Muscle of leg (tissue), 16 donors: ENCODE results near the gene STEAP4. TPM values are rescaled to one million over a fixed set of nuclear protein-coding genes. Genes with fewer than 3 reads are reported as not detected.
A peak's percentile ranks its signal among the peaks of the same experiment; 100 is the strongest.

Source experiments
- DNase-seq: peaks from one replicate; pipeline ENCODE4 v3.0.0; 2013
- H3K27ac ChIP-seq: one replicate; pipeline ENCODE4 v1.5.1; 2013; ENCODE audit warnings: mild to moderate bottlenecking, low read length, control low read depth
- H3K27me3 ChIP-seq: one replicate; pipeline ENCODE4 v1.6.1; 2013; ENCODE audit warnings: low read length; ENCODE audit not compliant: control insufficient read depth, insufficient read depth
- H3K36me3 ChIP-seq: one replicate; pipeline ENCODE4 v1.6.1; 2013; ENCODE audit warnings: low read length; ENCODE audit not compliant: control insufficient read depth, insufficient read depth
- H3K4me1 ChIP-seq: one replicate; pipeline ENCODE4 v1.6.1; 2013; ENCODE audit warnings: low read length; ENCODE audit not compliant: control insufficient read depth, insufficient read depth
- H3K4me3 ChIP-seq: one replicate; pipeline ENCODE4 v1.5.1; 2013; ENCODE audit warnings: low read length, control low read depth
- H3K9me3 ChIP-seq: replicated peaks from 2 replicates; pipeline ENCODE4 v1.6.1; 2013; ENCODE audit warnings: low read depth, low read length; ENCODE audit not compliant: control insufficient read depth
- WGBS: methylation state at CpG from one replicate; pipeline ENCODE4 v1.1.5; 2013; ENCODE audit warnings: missing lambda C conversion rate; ENCODE audit not compliant: insufficient coverage; 5-methylcytosine and 5-hydroxymethylcytosine counted together
- long read RNA-seq, 11 donors: transcript quantifications; one replicate each; lab custom pipeline, GENCODE V29; 2026
- polyA plus RNA-seq, 8 donors: library from polyadenylated mRNA; unstranded; fragments of 120-200 nt; gene quantifications; one replicate each; pipeline versions ENCODE4 v1.2.1 to v1.2.3, GENCODE V29; 2013; ENCODE audit warnings: inconsistent platforms in 1 of 8, low replicate concordance in 1 of 8; ENCODE audit not compliant: insufficient read length in 8 of 8, insufficient read depth in 1 of 8
- total RNA-seq: library from RNA; stranded (reverse); fragments of 120-200 nt; gene quantifications from one replicate; pipeline ENCODE4 v1.2.4, GENCODE V29; 2013

The STEAP4 gene
- total RNA-seq (4.8 TPM), polyA plus RNA-seq (1 to 10 TPM; 3.2 to 4.8 (median 4.3) TPM)
- long read RNA-seq, donor 1, result 0 reads
- long read RNA-seq, donor 2, result 0 reads
- long read RNA-seq, donor 3, full-length matches to known transcripts, result 1 of 1 reads
- long read RNA-seq, donor 3, partial matches to known transcripts, result 0 of 1 reads
- long read RNA-seq, donor 3, other reads (novel, unspliced or antisense), result 0 of 1 reads
- long read RNA-seq, donor 4, partial matches to known transcripts, result 0 of 1 reads
- long read RNA-seq, donor 4, other reads (novel, unspliced or antisense), result 0 of 1 reads
- long read RNA-seq, donor 5, full-length matches to known transcripts, result 1 of 1 reads
- long read RNA-seq, donor 5, partial matches to known transcripts, result 0 of 1 reads
- long read RNA-seq, donor 5, other reads (novel, unspliced or antisense), result 0 of 1 reads
- long read RNA-seq, donor 6, result 0 reads
- long read RNA-seq, donor 7, result 0 reads
- long read RNA-seq, donor 8, full-length matches to known transcripts, result 2 of 2 reads
- long read RNA-seq, donor 8, partial matches to known transcripts, result 0 of 2 reads
- long read RNA-seq, donor 8, other reads (novel, unspliced or antisense), result 0 of 2 reads
- long read RNA-seq, donor 9, full-length matches to known transcripts, result 1 of 1 reads
- long read RNA-seq, donor 9, partial matches to known transcripts, result 0 of 1 reads
- long read RNA-seq, donor 9, other reads (novel, unspliced or antisense), result 0 of 1 reads
- long read RNA-seq, donor 10, full-length matches to known transcripts, result 1 of 1 reads
- long read RNA-seq, donor 10, partial matches to known transcripts, result 0 of 1 reads
- long read RNA-seq, donor 10, other reads (novel, unspliced or antisense), result 0 of 1 reads
- long read RNA-seq, donor 11, result 0 reads

DNA sequence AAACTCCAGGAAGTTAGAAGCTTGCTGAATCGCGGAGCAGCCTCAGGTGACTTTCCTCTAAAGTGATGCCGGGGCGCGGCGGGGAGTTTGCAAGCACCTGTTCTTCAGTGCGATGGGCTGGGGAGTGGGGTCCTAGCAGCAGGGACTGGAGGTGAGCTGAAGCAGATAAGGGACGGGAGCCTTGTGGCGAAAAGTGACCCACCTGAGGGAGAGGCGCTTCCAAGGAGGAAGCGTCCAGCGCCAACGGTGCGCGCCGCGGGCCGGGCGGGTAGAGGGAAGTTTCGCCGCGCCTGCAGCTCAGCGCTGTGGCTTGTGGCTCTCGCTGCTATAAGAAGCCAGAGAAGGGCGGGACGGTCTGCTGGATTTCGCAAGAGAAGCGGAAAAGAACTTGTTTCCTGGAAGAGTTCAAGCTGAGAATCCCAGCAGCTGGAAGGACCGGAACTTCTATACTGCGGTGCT lies at the start of gene STEAP4:
TSS of gene STEAP4 (minus strand) at position 305 of the 459 bp plus-strand sequence. CDS start 22,625 bp downstream, outside the sequence.
- 2% methylated on average over 29 of the region's 30 CpGs for WGBS
- Histone ChIP-seq H3K27ac (peak within 1 kb of the TSS; percentile 74), H3K4me1 (peaks cover 9% of the 10 kb centered on the region)

DNA sequence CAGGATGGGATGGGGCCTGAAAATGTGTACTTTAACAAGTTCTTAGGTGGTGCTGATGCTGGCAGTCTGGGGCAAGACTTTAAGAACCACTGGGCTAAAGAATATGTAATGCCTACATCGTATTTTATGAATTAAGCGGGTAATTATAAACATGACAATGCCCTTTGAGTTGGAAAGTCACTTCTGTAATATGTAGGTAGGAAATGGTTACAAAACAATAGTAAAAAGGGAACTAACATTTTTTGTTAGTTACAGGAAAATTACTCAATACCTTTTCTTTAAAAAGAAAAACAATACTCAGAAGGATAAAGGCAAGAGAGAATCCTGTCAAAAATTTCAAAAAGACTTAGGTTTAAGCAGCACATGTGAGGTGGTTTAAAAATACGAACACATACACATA lies 48.3 kb upstream of the STEAP4 start:
- H3K36me3 ChIP-seq, result no peaks in the 10 kb centered on the region
- DNase-seq, result no peak
- no peak overlapping the region for H3K27ac ChIP-seq
- no peaks in the 10 kb centered on the region for H3K9me3 ChIP-seq
- H3K4me3 ChIP-seq, result no peak overlapping the region
- WGBS, result 83% methylated on average over 1 of the region's 3 CpGs
- H3K4me1 ChIP-seq, result no peaks in the 10 kb centered on the region
- H3K27me3 ChIP-seq, result no peaks in the 10 kb centered on the region

More for the DNA sequence above, at the start of gene STEAP4:
- H3K36me3 ChIP-seq, result no peaks in the 10 kb centered on the region
- DNase-seq, result peak; percentile 95
- peaks cover 10% of the 10 kb centered on the region for H3K27me3 ChIP-seq
- H3K9me3 ChIP-seq, result no peaks in the 10 kb centered on the region
- H3K4me3 ChIP-seq, result peak within 1 kb of the TSS; percentile 35

DNA sequence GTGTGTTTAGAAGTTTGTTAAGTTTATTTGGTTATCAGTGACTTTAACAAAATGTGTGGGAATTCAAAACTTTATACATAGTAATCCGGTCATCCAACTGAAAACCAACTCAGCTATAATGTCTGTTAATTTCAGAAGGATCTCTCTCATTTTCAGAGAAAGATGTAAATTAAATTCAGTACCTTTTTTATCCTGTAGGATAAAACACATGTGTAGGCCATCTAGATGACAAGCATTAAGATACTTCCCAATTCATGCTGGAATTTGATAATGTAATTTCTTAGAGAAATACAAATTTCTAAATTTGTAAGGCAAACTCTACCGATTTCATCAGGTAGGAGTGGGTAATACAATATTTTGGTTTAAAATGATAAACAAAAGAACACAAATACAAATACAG lies 43.4 kb upstream of the STEAP4 start:
- Histone ChIP-seq H3K4me1 (no peaks in the 10 kb centered on the region), H3K27me3 (peaks cover 2% of the 10 kb centered on the region), H3K4me3 (no peak overlapping the region), H3K9me3 (no peaks in the 10 kb centered on the region), H3K27ac (no peak overlapping the region), H3K36me3 (no peaks in the 10 kb centered on the region)
- WGBS, result no CpG with 5 or more reads among the region's 2 CpGs
- no peak for DNase-seq

DNA sequence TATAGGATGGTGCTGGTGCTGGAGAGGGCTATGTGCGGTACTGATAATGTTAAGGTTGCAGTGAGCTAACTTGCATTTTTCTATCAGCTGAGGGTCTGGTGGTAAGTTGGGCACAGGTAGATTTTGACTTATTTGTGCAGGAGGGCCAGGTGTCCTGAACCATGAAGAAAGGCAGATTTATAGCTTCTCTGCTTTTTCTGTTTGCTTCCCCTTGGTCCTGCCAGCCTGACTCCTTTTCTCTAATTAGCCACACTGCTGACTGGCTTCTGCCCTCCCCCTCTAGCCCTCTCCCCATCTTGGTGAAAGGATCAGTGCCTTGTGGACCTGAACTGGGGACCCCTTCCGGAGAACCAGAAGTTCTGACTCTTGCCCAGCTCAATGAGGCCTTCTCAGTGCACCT lies 40.8 kb upstream of the STEAP4 start:
- Histone ChIP-seq H3K36me3 (no peaks in the 10 kb centered on the region), H3K4me1 (no peaks in the 10 kb centered on the region), H3K27ac (no peak overlapping the region), H3K4me3 (no peak overlapping the region), H3K27me3 (peaks cover 2% of the 10 kb centered on the region), H3K9me3 (no peaks in the 10 kb centered on the region)
- WGBS, result 100% methylated on average over 1 of the region's 2 CpGs
- no peak for DNase-seq

DNA sequence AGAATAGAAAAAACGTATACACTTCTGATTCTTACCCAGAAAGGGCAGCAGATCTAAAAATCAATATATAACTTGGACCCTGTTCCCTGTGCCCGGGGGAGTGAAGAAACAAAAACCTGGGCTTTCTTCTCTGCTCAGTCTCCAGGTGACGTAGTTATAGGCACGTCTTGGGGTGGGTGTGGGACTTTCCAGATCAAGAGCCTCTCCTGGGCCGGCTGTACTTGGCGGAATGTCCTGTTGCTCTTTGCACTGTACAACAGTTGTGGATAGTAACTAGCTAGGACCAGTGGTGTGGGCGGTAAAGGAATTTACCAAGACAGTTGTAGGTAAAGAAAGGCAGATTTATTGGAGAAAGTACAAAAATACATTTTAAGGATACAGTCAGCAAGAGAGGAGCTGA lies 40.4 kb upstream of the STEAP4 start:
- no peaks in the 10 kb centered on the region for H3K4me1 ChIP-seq
- no peaks in the 10 kb centered on the region for H3K9me3 ChIP-seq
- peaks cover 2% of the 10 kb centered on the region for H3K27me3 ChIP-seq
- 46% methylated on average over 6 of the region's 7 CpGs for WGBS
- H3K4me3 ChIP-seq, result no peak overlapping the region
- DNase-seq, result no peak
- no peaks in the 10 kb centered on the region for H3K36me3 ChIP-seq
- H3K27ac ChIP-seq, result no peak overlapping the region

DNA sequence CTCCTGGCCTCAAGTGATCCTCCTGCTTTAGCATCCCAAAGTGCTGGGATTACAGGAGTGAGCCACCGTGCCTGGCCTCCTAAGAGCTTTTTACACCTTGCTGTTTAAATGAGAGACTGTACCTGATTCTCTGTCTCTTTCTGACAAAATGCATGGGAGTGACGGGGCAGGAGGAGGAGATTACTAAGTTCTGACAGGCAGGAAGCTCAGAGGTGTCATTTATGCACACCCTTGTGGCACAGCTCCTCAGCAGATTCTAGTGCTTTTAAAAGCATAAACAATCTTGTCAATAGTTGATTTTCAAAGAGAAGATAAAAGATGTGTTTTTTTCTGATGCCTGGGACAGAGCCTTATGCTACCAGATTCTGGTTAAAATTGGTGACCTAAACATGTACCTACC lies 39.7 kb upstream of the STEAP4 start:
- Histone ChIP-seq H3K27me3 (peaks cover 2% of the 10 kb centered on the region), H3K27ac (no peak overlapping the region), H3K4me1 (no peaks in the 10 kb centered on the region), H3K9me3 (no peaks in the 10 kb centered on the region), H3K36me3 (no peaks in the 10 kb centered on the region), H3K4me3 (no peak overlapping the region)
- DNase-seq, result no peak
- WGBS, result 60% methylated on average over 1 of the region's 2 CpGs

DNA sequence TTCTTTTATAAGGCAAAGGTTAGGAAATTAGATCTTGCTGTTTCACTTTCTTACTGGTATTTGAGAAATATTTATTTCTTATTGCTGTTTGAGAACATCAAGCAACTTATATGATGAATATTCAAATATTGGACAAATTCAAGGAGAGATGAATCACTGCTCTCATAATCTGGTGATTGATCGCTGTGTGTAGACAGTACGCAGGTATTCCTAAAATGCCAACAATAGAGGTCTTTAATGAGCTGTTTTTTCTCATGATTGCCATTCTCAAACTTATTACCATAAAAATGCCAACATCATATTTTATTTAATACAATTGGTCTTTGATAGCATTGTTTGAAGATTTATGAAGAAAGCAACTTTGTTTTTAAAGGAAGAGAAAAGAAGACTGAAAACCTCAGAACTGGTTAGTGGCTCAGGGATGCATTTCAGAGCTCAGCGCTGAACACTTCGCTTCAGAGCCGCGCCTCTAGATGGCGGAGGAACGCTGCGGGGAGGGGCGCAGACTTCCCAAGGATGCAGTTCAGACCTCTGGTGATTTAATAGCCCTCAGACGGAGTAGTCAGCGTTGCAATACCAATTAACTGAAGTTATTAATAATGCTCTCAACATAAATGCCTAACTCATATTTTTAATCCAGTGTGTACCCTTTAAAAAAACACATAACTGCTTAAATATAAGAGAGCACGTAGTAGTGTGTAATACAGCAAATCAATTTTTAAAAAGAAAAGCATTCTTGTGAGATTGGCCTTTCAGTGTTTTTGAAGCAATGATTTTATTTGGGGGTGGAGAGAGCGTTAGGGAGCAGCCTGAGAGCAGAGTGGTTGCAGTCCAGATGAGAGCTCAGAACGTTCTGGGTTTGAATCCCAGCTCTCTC lies 38.5 kb upstream of the STEAP4 start:
- Histone ChIP-seq H3K9me3 (no peaks in the 10 kb centered on the region), H3K27ac (no peak overlapping the region), H3K27me3 (peaks cover 2% of the 10 kb centered on the region), H3K36me3 (no peaks in the 10 kb centered on the region), H3K4me3 (no peak overlapping the region), H3K4me1 (no peaks in the 10 kb centered on the region)
- DNase-seq, result peak; percentile 64
- WGBS, result 4% methylated on average over 9 of the region's 15 CpGs

DNA sequence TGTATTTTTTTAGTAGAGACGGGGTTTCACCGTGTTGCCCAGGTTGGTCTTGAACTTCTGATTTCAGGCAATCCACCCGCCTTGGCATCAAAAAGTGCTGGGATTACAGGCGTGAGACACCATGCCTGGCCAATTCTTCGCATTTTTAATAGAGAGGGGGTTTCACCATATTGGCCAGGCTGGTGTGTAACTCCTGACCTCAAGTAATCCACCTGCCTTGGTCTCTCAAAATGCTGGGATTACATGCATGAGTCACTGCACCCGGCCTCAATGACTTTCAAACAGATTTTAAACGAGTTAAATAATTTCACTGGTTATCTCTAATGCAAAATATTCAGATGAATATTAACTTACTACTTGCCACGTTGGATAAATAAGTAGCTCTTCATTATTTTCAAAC lies 37.6 kb upstream of the STEAP4 start:
- Histone ChIP-seq H3K4me1 (no peaks in the 10 kb centered on the region), H3K36me3 (no peaks in the 10 kb centered on the region), H3K27ac (no peak overlapping the region), H3K4me3 (no peak overlapping the region), H3K9me3 (no peaks in the 10 kb centered on the region), H3K27me3 (peaks cover 2% of the 10 kb centered on the region)
- no peak for DNase-seq
- WGBS, result 93% methylated on average over 3 of the region's 8 CpGs

DNA sequence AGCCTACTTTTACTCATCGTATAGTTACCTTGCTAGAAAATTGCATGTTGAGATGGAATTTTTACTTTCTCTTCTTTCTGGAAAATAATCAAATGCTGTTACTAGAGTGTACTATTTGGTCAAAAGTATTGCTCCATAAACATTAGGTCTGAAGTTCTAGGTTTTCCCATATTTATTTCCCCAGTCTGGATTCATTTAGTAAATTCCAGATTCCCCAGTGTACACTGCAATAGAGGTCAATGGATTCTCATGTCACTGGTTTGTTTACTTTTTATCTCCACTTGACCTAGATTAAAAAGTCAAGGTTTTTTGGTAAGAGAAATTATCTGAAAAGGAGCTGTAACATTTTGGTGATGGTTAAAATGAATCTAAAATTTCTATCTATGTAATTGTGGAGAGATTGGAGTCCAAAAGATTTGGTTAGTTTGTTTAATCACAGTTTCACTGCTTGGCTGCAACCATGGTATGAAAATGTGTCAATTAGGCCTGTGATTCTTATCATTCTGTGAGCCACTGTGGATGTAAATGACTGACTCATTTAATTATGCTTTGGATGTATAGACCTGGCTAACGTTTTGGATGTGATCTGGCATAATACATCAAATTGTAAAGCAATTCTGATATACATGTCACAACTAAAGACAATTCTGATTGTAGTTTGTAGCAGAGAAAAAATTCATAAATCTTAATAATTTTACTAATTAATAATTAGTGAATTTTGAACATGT lies 32.7 kb upstream of the STEAP4 start:
- H3K36me3 ChIP-seq, result no peaks in the 10 kb centered on the region
- DNase-seq, result peak; percentile 31
- no CpG with 5 or more reads among the region's 2 CpGs for WGBS
- H3K4me1 ChIP-seq, result no peaks in the 10 kb centered on the region
- no peaks in the 10 kb centered on the region for H3K27me3 ChIP-seq
- H3K4me3 ChIP-seq, result no peak overlapping the region
- no peak overlapping the region for H3K27ac ChIP-seq
- H3K9me3 ChIP-seq, result no peaks in the 10 kb centered on the region
